SU-DHL-6 (cell line): ENCODE results near the gene OR2F1.

Experiments
- H2AFZ ChIP-seq: fragments of 200-600 bp; sonication (generic); 2 replicates; pipeline ENCODE4 v1.6.1; 2014; ENCODE audit warnings: low read depth, mild to moderate bottlenecking, moderate library complexity, mixed read lengths, antibody characterized with exemption, low read length; ENCODE audit not compliant: severe bottlenecking
- H3F3A ChIP-seq: fragments of 200-600 bp; shearing (Covaris generic); 2 replicates; pipeline ENCODE4 v1.6.0; 2016; ENCODE audit warnings: antibody characterized with exemption, mild to moderate bottlenecking; ENCODE audit not compliant: insufficient read depth
- H3K27ac ChIP-seq: fragments of 200-600 bp; sonication (generic); 2 replicates; pipeline ENCODE4 v1.5.1; 2016; ENCODE audit warnings: low read depth, mild to moderate bottlenecking, low read length, moderate library complexity, mixed read lengths
- H3K27me3 ChIP-seq: fragments of 200-600 bp; sonication (generic), shearing (Covaris generic); 2 replicates; pipeline ENCODE4 v1.6.0; 2014; ENCODE audit warnings: mild to moderate bottlenecking, low read length
- H3K36me3 ChIP-seq: fragments of 200-600 bp; sonication (generic); 2 replicates; pipeline ENCODE4 v1.6.1; 2014; ENCODE audit warnings: mild to moderate bottlenecking, low read length, mixed read lengths
- H3K4me2 ChIP-seq: fragments of 300-600, 200-600 bp; shearing (Covaris generic), sonication (generic); 2 replicates; pipeline ENCODE4 v1.6.0; 2014; ENCODE audit warnings: low read length, low read depth, mild to moderate bottlenecking; ENCODE audit not compliant: poor library complexity, severe bottlenecking
- H3K4me3 ChIP-seq: fragments of 200-600 bp; sonication (generic); 2 replicates; pipeline ENCODE4 v1.5.1; 2014; ENCODE audit warnings: antibody characterized with exemption, low read length, mild to moderate bottlenecking, mixed read lengths; ENCODE audit not compliant: insufficient read depth, poor library complexity, severe bottlenecking
- H3K79me2 ChIP-seq: fragments of 200-600 bp; sonication (generic); 2 replicates; pipeline ENCODE4 v1.6.1; 2014; ENCODE audit warnings: mild to moderate bottlenecking, low read length, moderate library complexity; ENCODE audit not compliant: insufficient read depth
- H3K9ac ChIP-seq: fragments of 200-600 bp; sonication (generic); 2 replicates; pipeline ENCODE4 v1.7.0; 2014; ENCODE audit warnings: mild to moderate bottlenecking, low read length
- H3K9me2 ChIP-seq: fragments of 200-600 bp; sonication (generic); replicated peaks from 2 replicates; pipeline ENCODE4 v1.6.1; 2014; ENCODE audit warnings: low read length; ENCODE audit not compliant: insufficient read depth
- H3K9me3 ChIP-seq: fragments of 200-600 bp; sonication (generic); 2 replicates; pipeline ENCODE4 v1.6.1; 2014; ENCODE audit warnings: low read length, mixed read lengths; ENCODE audit not compliant: insufficient read depth
- H4K20me1 ChIP-seq: fragments of 200-600 bp; sonication (generic); 2 replicates; pipeline ENCODE4 v1.6.1; 2014; ENCODE audit warnings: low read depth, mild to moderate bottlenecking, antibody characterized with exemption, low read length, moderate library complexity, mixed read lengths
- EZH2phosphoT487 ChIP-seq: fragments of 200-600 bp; sonication (generic), shearing (Covaris generic); conservative IDR thresholded peaks from 2 replicates; pipeline ENCODE4 v1.6.1; 2018; ENCODE audit warnings: mild to moderate bottlenecking, antibody characterized with exemption, low read length, moderate library complexity, mixed read lengths
- TF ChIP-seq, protein P1 (sequence below): fragments of 200-600 bp; sonication (generic); IDR thresholded peaks from one replicate; pipeline ENCODE4 v1.5.1; 2017; ENCODE audit warnings: antibody characterized with exemption, mild to moderate bottlenecking, low read length, moderate library complexity; ENCODE audit not compliant: insufficient read depth, poor library complexity, severe bottlenecking

OR2F1 gene

DNA sequence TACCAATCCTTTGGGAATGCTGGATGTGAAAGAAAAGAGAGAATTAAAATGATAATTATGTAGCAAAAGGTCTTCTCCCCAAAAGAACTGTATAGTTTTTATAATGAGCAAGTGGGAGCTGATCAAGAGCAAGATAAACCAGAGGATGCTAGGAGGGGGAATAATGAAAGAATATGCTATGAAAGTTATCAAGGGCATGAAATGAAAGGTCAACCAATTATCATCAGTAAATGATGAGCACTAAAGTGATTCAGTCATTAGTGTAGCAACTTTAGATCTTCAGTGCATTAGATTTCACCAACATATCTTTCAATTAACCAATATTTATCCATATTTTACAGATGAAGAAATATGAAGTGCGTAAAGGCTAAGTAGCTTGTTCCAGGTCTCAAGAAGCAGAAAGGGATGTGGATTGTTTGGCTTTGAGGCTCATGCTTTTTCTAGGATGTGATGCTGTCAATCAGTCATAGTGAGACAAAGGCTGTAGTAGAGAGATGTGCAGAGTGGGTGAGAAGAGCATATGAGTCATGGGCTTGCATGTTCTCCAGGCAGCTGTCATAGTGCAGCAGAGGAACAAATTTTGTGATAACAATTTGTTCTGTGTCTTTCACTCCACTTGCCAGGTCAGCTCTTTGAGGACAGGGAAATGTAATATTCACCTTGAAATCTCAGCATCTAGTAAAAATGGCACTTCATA, 25.3 kb upstream of the OR2F1 start:
- H3K4me3 ChIP-seq: no peak overlapping the region

DNA sequence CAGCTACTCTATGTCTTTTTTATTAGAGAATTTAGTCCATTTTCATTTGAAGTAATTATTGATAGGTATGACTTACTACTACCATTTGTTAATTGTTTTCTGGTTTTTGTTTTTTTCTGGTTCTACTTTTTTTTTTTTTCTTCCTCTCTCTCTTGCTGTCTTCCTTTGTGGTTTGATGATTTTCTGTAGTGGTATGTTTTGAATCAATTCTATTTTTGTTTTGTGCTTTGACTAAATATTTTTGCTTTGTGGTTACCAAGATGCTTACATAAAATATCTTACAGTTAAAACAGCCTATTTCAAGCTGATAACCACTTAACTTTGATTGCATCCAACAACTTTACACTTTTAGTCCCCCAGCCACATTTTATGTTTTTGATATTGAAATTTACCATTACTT, 22.9 kb upstream of the OR2F1 start:
- Histone ChIP-seq H3K36me3 (no peaks in the 10 kb centered on the region), H3K27me3 (no peaks in the 10 kb centered on the region), H3K4me2 (no peak overlapping the region), H3K4me3 (no peak overlapping the region), H3K9me3 (no peaks in the 10 kb centered on the region), H3K79me2 (no peaks in the 10 kb centered on the region), H3K9ac (no peak overlapping the region), H4K20me1 (no peaks in the 10 kb centered on the region), H3K27ac (no peak overlapping the region), H3K9me2 (no peaks in the 10 kb centered on the region), H2AFZ (no peak overlapping the region), H3F3A (no peaks in the 10 kb centered on the region)
- TF ChIP-seq EZH2phosphoT487: no peak
- TF ChIP-seq, protein P1, sequence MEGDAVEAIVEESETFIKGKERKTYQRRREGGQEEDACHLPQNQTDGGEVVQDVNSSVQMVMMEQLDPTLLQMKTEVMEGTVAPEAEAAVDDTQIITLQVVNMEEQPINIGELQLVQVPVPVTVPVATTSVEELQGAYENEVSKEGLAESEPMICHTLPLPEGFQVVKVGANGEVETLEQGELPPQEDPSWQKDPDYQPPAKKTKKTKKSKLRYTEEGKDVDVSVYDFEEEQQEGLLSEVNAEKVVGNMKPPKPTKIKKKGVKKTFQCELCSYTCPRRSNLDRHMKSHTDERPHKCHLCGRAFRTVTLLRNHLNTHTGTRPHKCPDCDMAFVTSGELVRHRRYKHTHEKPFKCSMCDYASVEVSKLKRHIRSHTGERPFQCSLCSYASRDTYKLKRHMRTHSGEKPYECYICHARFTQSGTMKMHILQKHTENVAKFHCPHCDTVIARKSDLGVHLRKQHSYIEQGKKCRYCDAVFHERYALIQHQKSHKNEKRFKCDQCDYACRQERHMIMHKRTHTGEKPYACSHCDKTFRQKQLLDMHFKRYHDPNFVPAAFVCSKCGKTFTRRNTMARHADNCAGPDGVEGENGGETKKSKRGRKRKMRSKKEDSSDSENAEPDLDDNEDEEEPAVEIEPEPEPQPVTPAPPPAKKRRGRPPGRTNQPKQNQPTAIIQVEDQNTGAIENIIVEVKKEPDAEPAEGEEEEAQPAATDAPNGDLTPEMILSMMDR: no peak

More for the DNA sequence above, 25.3 kb upstream of the OR2F1 start:
- Histone ChIP-seq H3K9me2 (no peaks in the 10 kb centered on the region), H3K27ac (no peak overlapping the region), H3K9ac (no peak overlapping the region), H3K79me2 (no peaks in the 10 kb centered on the region), H3F3A (no peaks in the 10 kb centered on the region), H3K9me3 (no peaks in the 10 kb centered on the region), H4K20me1 (no peaks in the 10 kb centered on the region), H3K36me3 (no peaks in the 10 kb centered on the region), H2AFZ (no peak overlapping the region), H3K27me3 (no peaks in the 10 kb centered on the region), H3K4me2 (no peak overlapping the region)
- TF ChIP-seq, protein P1: no peak

DNA sequence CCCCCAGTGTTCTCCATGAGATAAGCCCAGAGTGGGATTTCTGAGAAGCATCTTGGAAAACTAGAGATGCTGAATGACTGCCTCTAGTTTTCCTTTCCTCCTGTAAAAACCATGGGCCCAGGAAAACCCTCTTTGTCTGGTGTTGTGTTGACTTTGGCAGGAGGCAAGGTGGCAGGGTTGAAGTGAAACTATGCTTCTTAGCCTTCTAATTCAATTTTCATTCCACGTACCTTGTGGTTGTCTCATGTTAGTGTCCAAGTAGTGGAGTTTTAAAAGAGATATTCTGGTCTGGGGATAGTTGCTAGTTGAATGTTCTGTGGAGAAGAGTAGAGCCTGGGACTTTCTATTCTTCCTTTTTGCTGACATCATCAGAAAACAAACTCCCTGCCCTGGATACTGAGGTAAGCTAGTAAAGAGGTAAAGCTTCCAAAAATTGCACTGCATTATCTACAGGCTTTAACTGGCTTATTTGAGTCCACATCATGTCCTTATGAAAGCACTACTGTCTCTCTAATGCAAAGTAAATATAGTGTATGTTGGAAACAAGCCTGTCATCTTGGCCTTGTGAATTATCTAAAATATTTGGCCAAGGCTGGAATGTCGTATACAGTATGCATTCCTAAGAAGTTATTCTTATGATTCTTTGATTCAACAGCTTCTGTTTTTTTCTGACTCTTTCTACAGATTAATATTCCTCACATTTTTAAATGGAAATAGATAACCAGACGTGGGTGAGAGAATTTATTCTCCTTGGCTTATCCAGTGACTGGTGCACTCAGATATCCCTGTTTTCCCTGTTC, 19.9 kb upstream of the OR2F1 start, which contains the start of gene OR2F2:
OR2F2 (plus strand) TSS at position 708 of the 800 bp plus-strand sequence; CDS start at position 708, 0 bp downstream.
- H3K9ac ChIP-seq: no peak within 1 kb of the TSS
- no peaks in the 10 kb centered on the region for H3K27me3 ChIP-seq
- TF ChIP-seq, protein P1: no peak
- no peak for TF ChIP-seq EZH2phosphoT487
- H3K79me2 ChIP-seq: no peaks in the 10 kb centered on the region
- H3K36me3 ChIP-seq: no peaks in the 10 kb centered on the region
- H3K9me2 ChIP-seq: no peaks in the 10 kb centered on the region
- H3F3A ChIP-seq: no peaks in the 10 kb centered on the region
- no peak within 1 kb of the TSS for H3K4me3 ChIP-seq
- no peak within 1 kb of the TSS for H3K4me2 ChIP-seq
- H3K9me3 ChIP-seq: no peaks in the 10 kb centered on the region
- no peak within 1 kb of the TSS for H3K27ac ChIP-seq
- no peaks in the 10 kb centered on the region for H4K20me1 ChIP-seq
- H2AFZ ChIP-seq: no peak within 1 kb of the TSS
